Upper lobe of right lung (tissue), 1 donor: Measurements from ENCODE around the gene EGFL8. TPM values are rescaled to one million over a fixed set of nuclear protein-coding genes. Genes with fewer than 3 reads are reported as not detected.
A peak's percentile ranks its signal among the peaks of the same experiment; 100 is the strongest.
"Not testable (repeated sequence)": the region's sequence is repeated elsewhere in the genome, so short reads cannot be mapped to it uniquely, and the experiment has no call there.

ENCODE experiments used
- ATAC-seq: fragments of 200-7000 bp; cut with Tn5 transposase; one replicate; pipeline ENCODE4 v1.9.1; 2020; ENCODE audit warnings: mild to moderate bottlenecking, moderate library complexity
- DNase-seq: peaks from one replicate; pipeline ENCODE4 v3.0.0-alpha.2; 2020
- H3K27ac ChIP-seq: fragments of 200-600 bp; one replicate; pipeline ENCODE4 v1.8.0; 2022
- H3K27me3 ChIP-seq: fragments of 200-600 bp; one replicate; pipeline ENCODE4 v1.8.0; 2022; ENCODE audit warnings: mild to moderate bottlenecking
- H3K36me3 ChIP-seq: fragments of 200-600 bp; one replicate; pipeline ENCODE4 v1.8.0; 2022
- H3K4me1 ChIP-seq: fragments of 200-600 bp; one replicate; pipeline ENCODE4 v1.8.0; 2022
- H3K4me3 ChIP-seq: fragments of 200-600 bp; one replicate; pipeline ENCODE4 v1.8.0; 2022; ENCODE audit warnings: mild to moderate bottlenecking
- H3K9me3 ChIP-seq: fragments of 200-600 bp; one replicate; pipeline ENCODE4 v1.8.0; 2022
- intact Hi-C: fragments of 100-400 bp; cut with DNase I; formaldehyde crosslinking; loops from one replicate; pipeline ENCODE4 v1.11.0; 2022
- total RNA-seq: library from RNA; stranded (reverse); fragmentation: NEBNext Ultra II Directional; extraction: Animal tissue kit (Norgen Biotek cat#: 25700); gene quantifications from one replicate; pipeline ENCODE4 v1.2.1, GENCODE V29; 2021
- TF ChIP-seq, protein P1 (sequence below): fragments of 200-600 bp; IDR thresholded peaks from one replicate; pipeline ENCODE4 v1.8.0; 2022; ENCODE audit warnings: antibody characterized with exemption
- donor health status: DM: no; HTN: yes; CAD: no; lungs with severe emphysema.

Gene EGFL8
- total RNA-seq, 1 donor from 2014 or later, result 14.5 TPM

GRCh38 chr6:32184084-32184640, 19.8 kb downstream of the EGFL8 start, which contains the start of gene AGER:
AGER (minus strand) TSS chr6:32184253; CDS start chr6:32184222, 31 bp downstream.
- intact Hi-C loops, result no loop called here
- H3K27me3 ChIP-seq, result no peaks in the 10 kb centered on the region
- TF ChIP-seq, protein P1, sequence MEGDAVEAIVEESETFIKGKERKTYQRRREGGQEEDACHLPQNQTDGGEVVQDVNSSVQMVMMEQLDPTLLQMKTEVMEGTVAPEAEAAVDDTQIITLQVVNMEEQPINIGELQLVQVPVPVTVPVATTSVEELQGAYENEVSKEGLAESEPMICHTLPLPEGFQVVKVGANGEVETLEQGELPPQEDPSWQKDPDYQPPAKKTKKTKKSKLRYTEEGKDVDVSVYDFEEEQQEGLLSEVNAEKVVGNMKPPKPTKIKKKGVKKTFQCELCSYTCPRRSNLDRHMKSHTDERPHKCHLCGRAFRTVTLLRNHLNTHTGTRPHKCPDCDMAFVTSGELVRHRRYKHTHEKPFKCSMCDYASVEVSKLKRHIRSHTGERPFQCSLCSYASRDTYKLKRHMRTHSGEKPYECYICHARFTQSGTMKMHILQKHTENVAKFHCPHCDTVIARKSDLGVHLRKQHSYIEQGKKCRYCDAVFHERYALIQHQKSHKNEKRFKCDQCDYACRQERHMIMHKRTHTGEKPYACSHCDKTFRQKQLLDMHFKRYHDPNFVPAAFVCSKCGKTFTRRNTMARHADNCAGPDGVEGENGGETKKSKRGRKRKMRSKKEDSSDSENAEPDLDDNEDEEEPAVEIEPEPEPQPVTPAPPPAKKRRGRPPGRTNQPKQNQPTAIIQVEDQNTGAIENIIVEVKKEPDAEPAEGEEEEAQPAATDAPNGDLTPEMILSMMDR, result no peak
- peaks cover 42% of the 10 kb centered on the region for H3K36me3 ChIP-seq
- no peaks in the 10 kb centered on the region for H3K9me3 ChIP-seq
- ATAC-seq (peak; percentile 50), DNase-seq (no peak)
- H3K4me3 ChIP-seq, result peak within 1 kb of the TSS; percentile 28
- H3K27ac ChIP-seq, result peak within 1 kb of the TSS; percentile 77
- peaks cover 49% of the 10 kb centered on the region for H3K4me1 ChIP-seq

DNA sequence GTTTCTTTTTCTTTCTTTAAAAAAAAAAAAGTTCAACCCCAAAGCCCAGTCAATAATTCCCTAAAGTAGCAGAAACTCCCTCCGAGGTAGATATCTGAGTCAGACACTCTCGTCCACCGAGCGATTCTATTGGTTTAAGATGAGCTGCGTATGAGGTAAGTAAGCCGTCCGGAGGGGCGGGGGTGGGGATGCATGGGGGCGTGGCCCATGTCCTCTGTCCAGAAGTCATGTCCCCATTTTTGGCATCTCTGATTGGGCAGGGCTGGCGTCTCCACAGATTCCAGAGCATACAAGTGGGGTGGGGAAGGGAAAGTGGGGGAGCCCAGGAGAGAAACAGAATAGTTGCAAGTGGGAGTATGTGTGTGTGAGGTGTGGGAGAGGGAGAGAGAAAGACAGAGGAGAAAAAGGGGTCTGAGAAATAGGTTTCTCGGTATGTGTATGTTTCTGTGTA, 21.3 kb downstream of the EGFL8 start:
- H3K27me3 ChIP-seq, intact Hi-C loops, H3K4me3 ChIP-seq, H3K9me3 ChIP-seq: not testable (repeated sequence)
- ATAC-seq (peak; percentile 68), DNase-seq (peak; percentile 89)
- Histone ChIP-seq H3K36me3 (peaks cover 36% of the 10 kb centered on the region), H3K27ac (peak overlapping the region; percentile 77), H3K4me1 (peaks cover 40% of the 10 kb centered on the region)

DNA sequence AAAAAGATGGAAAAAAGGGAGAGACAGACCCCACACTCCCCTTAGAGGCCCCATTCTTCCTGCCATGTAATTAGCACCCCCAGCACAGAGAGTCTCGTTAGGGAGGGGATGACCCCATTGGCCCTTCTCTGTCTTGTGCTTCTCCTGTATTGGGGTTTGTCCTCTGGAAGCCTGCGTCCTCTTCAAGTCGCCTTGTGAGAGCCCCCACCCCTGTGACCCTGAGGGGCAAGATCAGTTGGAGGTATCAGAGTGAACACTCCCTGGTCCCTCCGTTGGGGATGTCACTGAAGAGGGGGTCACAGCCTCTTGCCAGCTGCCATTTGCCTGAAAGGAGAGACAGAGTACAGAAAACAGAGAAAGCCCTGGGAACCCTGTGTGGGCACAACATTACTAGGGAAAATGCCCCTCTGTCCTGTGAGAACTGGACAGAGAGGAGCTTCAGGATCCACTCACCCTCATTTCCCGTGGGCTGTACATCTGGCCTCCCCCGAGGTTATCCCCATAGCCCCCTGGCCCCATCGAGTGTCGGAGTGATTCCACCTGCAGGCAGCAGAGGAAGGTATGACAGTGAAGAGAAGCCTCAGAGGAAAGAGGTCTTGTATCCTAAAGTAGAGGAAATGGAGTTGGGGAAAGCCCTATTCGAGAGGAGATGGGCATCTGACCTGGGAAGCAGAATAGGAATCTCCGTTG, 21.9 kb downstream of the EGFL8 start:
- ATAC-seq, H3K4me3 ChIP-seq, H3K27me3 ChIP-seq, intact Hi-C loops, DNase-seq, H3K9me3 ChIP-seq: not testable (repeated sequence)
- H3K36me3 ChIP-seq, result peaks cover 30% of the 10 kb centered on the region
- peaks cover 46% of the 10 kb centered on the region for H3K4me1 ChIP-seq
- H3K27ac ChIP-seq, result peak overlapping the region; percentile 60

DNA sequence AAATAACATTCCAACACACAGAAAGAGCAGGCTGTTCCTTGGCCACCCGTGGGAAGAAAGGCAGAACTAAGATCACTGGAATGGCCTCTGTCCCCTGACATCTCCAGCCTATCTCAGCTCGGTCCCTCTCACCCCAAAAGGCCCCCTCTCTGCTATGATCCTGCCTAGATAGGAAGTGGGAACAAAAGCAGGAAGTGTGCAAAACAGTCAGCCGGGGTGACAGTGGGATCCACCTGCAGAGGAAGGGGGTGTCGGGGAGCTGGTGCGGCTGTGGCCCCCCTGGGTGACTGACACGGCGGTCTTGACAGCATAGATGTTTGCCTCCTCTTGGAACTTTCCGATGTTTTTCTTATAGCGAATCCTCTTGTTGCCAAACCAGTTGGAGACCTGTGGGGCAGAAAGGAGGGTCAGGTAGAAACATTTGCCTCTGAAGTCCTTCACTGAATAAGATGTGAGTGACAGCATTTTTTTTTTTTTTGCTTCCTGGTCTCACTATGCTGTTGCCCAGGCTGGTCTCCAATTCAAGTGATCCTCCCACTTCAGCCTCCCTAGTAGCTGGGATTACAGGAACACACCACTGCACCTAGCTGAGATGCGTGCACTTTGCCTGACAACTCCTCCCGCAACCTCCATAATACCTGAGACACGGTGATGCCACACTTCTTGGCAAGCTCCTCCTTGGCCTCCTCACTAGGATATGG, 22.8 kb downstream of the EGFL8 start:
- H3K9me3 ChIP-seq, result no peaks in the 10 kb centered on the region
- TF ChIP-seq, protein P1, result no peak
- intact Hi-C loops, result no loop called here
- peaks cover 22% of the 10 kb centered on the region for H3K36me3 ChIP-seq
- H3K27ac ChIP-seq, result peak overlapping the region; percentile 60
- no peak for ATAC-seq
- no peaks in the 10 kb centered on the region for H3K27me3 ChIP-seq
- H3K4me3 ChIP-seq, result no peak overlapping the region
- no peak for DNase-seq
- peaks cover 49% of the 10 kb centered on the region for H3K4me1 ChIP-seq

GRCh38 chr6:32187725-32188380, 23.5 kb downstream of the EGFL8 start:
- H3K27ac ChIP-seq, H3K9me3 ChIP-seq, H3K27me3 ChIP-seq, intact Hi-C loops, DNase-seq, ATAC-seq: not testable (repeated sequence)
- Histone ChIP-seq H3K4me3 (peak overlapping the region; percentile 66), H3K36me3 (peaks cover 16% of the 10 kb centered on the region), H3K4me1 (peaks cover 49% of the 10 kb centered on the region)

DNA sequence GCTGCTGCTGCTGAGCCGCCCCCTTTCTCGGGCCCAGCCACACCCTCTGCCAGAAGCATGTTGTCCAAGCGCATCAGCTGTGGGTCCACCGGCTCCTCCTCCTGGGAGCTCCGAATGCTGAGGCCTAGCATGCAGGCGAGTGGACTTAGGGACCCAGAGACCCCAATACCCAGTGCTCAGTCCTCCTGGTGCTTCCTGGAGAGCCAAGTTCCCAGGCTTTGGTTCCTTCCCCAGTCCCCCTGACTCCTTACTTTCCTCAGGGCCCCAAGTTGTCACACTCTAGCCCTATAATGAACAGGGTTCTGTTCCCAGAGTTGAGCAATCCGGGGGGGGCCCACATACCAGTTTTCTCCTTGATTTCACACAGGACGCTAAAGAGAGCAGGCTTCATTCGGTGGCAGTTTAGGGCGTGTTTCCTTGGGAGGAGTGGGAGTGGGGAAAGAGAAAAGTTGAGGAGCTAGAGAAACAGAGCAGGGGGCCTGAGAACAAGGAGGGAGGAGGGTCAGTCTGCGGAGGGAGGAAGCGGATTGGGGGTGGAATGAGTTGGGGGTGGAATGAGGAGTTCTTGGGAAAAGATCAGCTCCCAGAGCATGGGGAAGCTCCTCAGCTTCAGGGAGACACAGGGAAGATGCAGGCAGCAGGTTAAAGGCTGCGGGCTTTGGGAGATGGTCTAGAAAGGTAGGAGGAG, 24.1 kb downstream of the EGFL8 start:
- ATAC-seq (no peak), DNase-seq (no peak)
- Histone ChIP-seq H3K4me1 (peaks cover 55% of the 10 kb centered on the region), H3K27ac (peak overlapping the region; percentile 91), H3K36me3 (peaks cover 16% of the 10 kb centered on the region), H3K27me3 (no peaks in the 10 kb centered on the region), H3K9me3 (no peaks in the 10 kb centered on the region), H3K4me3 (peak overlapping the region; percentile 66)
- TF ChIP-seq, protein P1, result no peak
- intact Hi-C loops, result no loop called here
